B cell (primary cell): ENCODE measurements around the gene FAM90A26. TPM values are rescaled to one million over a fixed set of nuclear protein-coding genes. Genes with fewer than 3 reads are reported as not detected.
"Not testable (repeated sequence)": the region's sequence is repeated elsewhere in the genome, so short reads cannot be mapped to it uniquely, and the experiment has no call there.

Experiments used
- ATAC-seq: fragments of 200-7000 bp; cut with Tn5 transposase; one replicate; pipeline ENCODE4 v1.10.0; 2021; ENCODE audit warnings: low read depth, mild to moderate bottlenecking, moderate number of reproducible peaks, moderate library complexity
- CTCF ChIA-PET: fragments of 350-600 bp; sonication (Branson Sonifier 250); formaldehyde crosslinking; loops from one replicate; lab custom pipeline; 2021; ENCODE audit warnings: antibody characterized with exemption, inconsistent platforms; lab: Charles Lee
- POLR2A ChIA-PET: fragments of 350-600 bp; sonication (Branson Sonifier 250); formaldehyde crosslinking; loops from one replicate; lab custom pipeline; 2021; ENCODE audit warnings: antibody characterized with exemption; lab: Charles Lee
- DNase-seq: peaks from one replicate; pipeline ENCODE4 v3.0.0; 2013
- H2AFZ ChIP-seq: 2 replicates; pipeline ENCODE4 v1.6.1; 2012; ENCODE audit warnings: mild to moderate bottlenecking, low read depth, low read length; ENCODE audit not compliant: insufficient read depth, poor library complexity, severe bottlenecking
- H3K27ac ChIP-seq, 2 donors: 1 replicate in 1 of 2; 2 replicates in 1 of 2; pipeline ENCODE4 v1.5.1; 2012 to 2013; ENCODE audit warnings: low read length in 2 of 2, mild to moderate bottlenecking in 2 of 2, moderate library complexity in 1 of 2
- H3K27me3 ChIP-seq, 4 experiments: fragments of 200-600 bp in 1 of 4; sonication (generic) in 1 of 4; replicated peaks in 1 of 4; 1 replicate in 2 of 4; 2 replicates in 2 of 4; pipeline versions ENCODE4 v1.6.1 to v1.7.0; 2013 to 2016; ENCODE audit warnings: low read length in 3 of 4, mild to moderate bottlenecking in 2 of 4, mixed read lengths in 1 of 4, moderate library complexity in 1 of 4; ENCODE audit not compliant: insufficient read depth in 4 of 4, control insufficient read depth in 3 of 4; ENCODE audit errors: control extremely low read depth in 1 of 4
- H3K36me3 ChIP-seq, 2 experiments: replicated peaks in 1 of 2; 1 replicate in 1 of 2; 2 replicates in 1 of 2; pipeline versions ENCODE4 v1.6.1 to v1.7.1; 2013; ENCODE audit warnings: low read length in 1 of 2; ENCODE audit not compliant: insufficient read depth in 2 of 2, control insufficient read depth in 1 of 2; ENCODE audit errors: control extremely low read depth in 1 of 2, extremely low read depth in 1 of 2
- H3K4me1 ChIP-seq, 2 donors: fragments of 200-600 bp in 1 of 2; sonication (generic) in 1 of 2; 1 replicate in 1 of 2; 2 replicates in 1 of 2; pipeline versions ENCODE4 v1.5.1 to v1.6.1; 2013 to 2017; ENCODE audit warnings: low read length in 2 of 2; ENCODE audit not compliant: control insufficient read depth in 2 of 2, insufficient read depth in 2 of 2
- H3K4me2 ChIP-seq: replicated peaks from 2 replicates; pipeline ENCODE3; 2012; ENCODE audit warnings: mild to moderate bottlenecking, low read depth, low read length; ENCODE audit not compliant: poor library complexity, severe bottlenecking
- H3K4me3 ChIP-seq, 5 experiments: fragments of 200-600 bp in 1 of 5; sonication (generic) in 1 of 5; 1 replicate in 3 of 5; 2 replicates in 2 of 5; pipeline versions ENCODE4 v1.5.1 to v1.7.0; 2011 to 2016; ENCODE audit warnings: low read length in 4 of 5, mild to moderate bottlenecking in 4 of 5, low read depth in 2 of 5, control low read depth in 1 of 5, moderate library complexity in 1 of 5; ENCODE audit not compliant: insufficient read depth in 1 of 5; ENCODE audit errors: control extremely low read depth in 1 of 5, extremely low read depth in 1 of 5
- H3K79me2 ChIP-seq: fragments of 200-600 bp; sonication (generic); one replicate; pipeline ENCODE4 v1.6.0; 2016; ENCODE audit warnings: low read length; ENCODE audit not compliant: control insufficient read depth, insufficient read depth
- H3K9ac ChIP-seq: fragments of 200-600 bp; sonication (generic); 2 replicates; pipeline ENCODE4 v1.6.1; 2017; ENCODE audit warnings: mild to moderate bottlenecking, low read length, moderate library complexity
- H3K9me3 ChIP-seq, 3 donors: one replicate each; pipeline versions ENCODE4 v1.6.1 to v1.7.1; 2013; ENCODE audit warnings: low read length in 2 of 3; ENCODE audit not compliant: control insufficient read depth in 2 of 3, insufficient read depth in 1 of 3; ENCODE audit errors: control extremely low read depth in 1 of 3
- H4K20me1 ChIP-seq: 2 replicates; pipeline ENCODE4 v1.6.0; 2012; ENCODE audit warnings: mild to moderate bottlenecking, low read length; ENCODE audit not compliant: insufficient read depth, control insufficient read depth, poor library complexity, severe bottlenecking
- H3K27ac Mint-ChIP-seq: one replicate; pipeline ENCODE4 v1.8.0; 2021; ENCODE audit warnings: mixed read lengths
- H3K27me3 Mint-ChIP-seq: one replicate; pipeline ENCODE4 v1.8.0; 2021; ENCODE audit warnings: mixed read lengths
- H3K4me1 Mint-ChIP-seq: one replicate; pipeline ENCODE4 v1.8.0; 2021; ENCODE audit warnings: mixed read lengths
- H3K4me3 Mint-ChIP-seq: one replicate; pipeline ENCODE4 v1.8.0; 2021; ENCODE audit warnings: mixed read lengths
- H3K9me3 Mint-ChIP-seq: one replicate; pipeline ENCODE4 v1.8.0; 2022; ENCODE audit warnings: mixed read lengths; ENCODE audit not compliant: insufficient read depth
- WGBS: methylation state at CpG from one replicate; pipeline ENCODE4 v1.1.5; 2013; ENCODE audit warnings: missing lambda C conversion rate; ENCODE audit not compliant: insufficient coverage; 5-methylcytosine and 5-hydroxymethylcytosine counted together
- intact Hi-C: fragments of 100-400 bp; cut with micrococcal nuclease; formaldehyde crosslinking; loops from one replicate; pipeline ENCODE4 v1.10.0; 2022
- polyA plus RNA-seq: library from polyadenylated mRNA; depleted of rRNA; stranded (reverse); fragments of >200 nt; gene quantifications from 2 replicates; pipeline ENCODE4 v1.2.3, GENCODE V29; 2012
- total RNA-seq, 2 donors: library from RNA; stranded (reverse); fragments of 120-200 nt in 1 of 2; gene quantifications; 1 replicate in 1 of 2; 2 replicates in 1 of 2; pipeline versions ENCODE4 v1.2.3 to v1.2.4, GENCODE V29; 2013 to 2022

FAM90A26 gene
- total and polyA plus RNA-seq, 2 donors (not counting 1 experiment from before 2014, with no cell fraction given) = 0.04 TPM; not detected in 1

GRCh38 chr4:9153571-9154157, 16.5 kb upstream of the FAM90A26 start:
- H3K27me3 ChIP-seq, CTCF ChIA-PET, H3K36me3 ChIP-seq, H3K4me1 Mint-ChIP-seq, intact Hi-C loops, H3K79me2 ChIP-seq, H3K4me1 ChIP-seq, POLR2A ChIA-PET, ATAC-seq, H3K9me3 ChIP-seq, H4K20me1 ChIP-seq, H3K27me3 Mint-ChIP-seq, H3K9me3 Mint-ChIP-seq: not testable (repeated sequence)
- H3K4me3 Mint-ChIP-seq = peak overlapping the region; percentile 85
- 2% methylated on average over 21 of the region's 27 CpGs for WGBS
- H3K4me3 ChIP-seq = peak overlapping the region in 4 of 5 experiments; percentile 54 to 78 (median 67)
- peak overlapping the region; percentile 77 for H3K4me2 ChIP-seq
- peak overlapping the region; percentile 79 for H3K9ac ChIP-seq
- peak overlapping the region in 1 of 2 donors; percentile 92 for H3K27ac ChIP-seq
- peak overlapping the region; percentile 65 for H3K27ac Mint-ChIP-seq
- peak; percentile 34 for DNase-seq
- H2AFZ ChIP-seq = peak overlapping the region; percentile 95

GRCh38 chr4:9155101-9155886, 14.9 kb upstream of the FAM90A26 start:
- H3K27me3 ChIP-seq, H3K27me3 Mint-ChIP-seq, H3K9ac ChIP-seq, H3K79me2 ChIP-seq, H3K4me1 ChIP-seq, H3K4me2 ChIP-seq, POLR2A ChIA-PET, H3K9me3 ChIP-seq, CTCF ChIA-PET, H3K27ac ChIP-seq, H3K27ac Mint-ChIP-seq, H4K20me1 ChIP-seq, H3K4me1 Mint-ChIP-seq, H3K36me3 ChIP-seq, H3K4me3 ChIP-seq, H2AFZ ChIP-seq, H3K9me3 Mint-ChIP-seq, intact Hi-C loops, ATAC-seq: not testable (repeated sequence)
- peak overlapping the region; percentile 29 for H3K4me3 Mint-ChIP-seq
- DNase-seq = peak; percentile 1
- 92% methylated on average over 3 of the region's 12 CpGs for WGBS

DNA sequence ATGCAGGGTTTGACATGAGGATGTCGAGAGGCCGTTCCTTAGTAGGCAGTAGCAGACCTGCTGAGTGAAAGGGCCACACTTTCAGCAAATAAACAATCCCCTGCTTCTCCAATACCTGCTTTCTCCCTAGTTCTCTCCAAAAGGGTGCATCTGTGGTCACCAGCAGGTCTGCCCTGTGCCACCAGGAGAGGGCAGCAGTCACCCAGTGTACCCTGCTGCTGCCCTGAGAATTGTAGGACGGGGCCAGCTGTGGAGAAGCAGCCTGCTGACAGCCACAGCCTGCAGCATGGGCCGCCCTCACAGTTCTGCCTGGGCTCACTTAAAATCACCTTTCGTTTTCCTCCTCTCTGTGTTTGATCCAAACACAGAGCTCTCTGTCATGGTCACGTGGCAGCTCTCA, 11.8 kb upstream of the FAM90A26 start:
- H3K27me3 ChIP-seq, intact Hi-C loops, H3K4me1 Mint-ChIP-seq, POLR2A ChIA-PET, H3K4me3 ChIP-seq, H3K4me2 ChIP-seq, H3K4me3 Mint-ChIP-seq, H3K36me3 ChIP-seq, DNase-seq, H3K4me1 ChIP-seq, H4K20me1 ChIP-seq, H3K9me3 ChIP-seq, H3K9me3 Mint-ChIP-seq, CTCF ChIA-PET, ATAC-seq, H3K79me2 ChIP-seq, H3K27me3 Mint-ChIP-seq, H3K9ac ChIP-seq, H3K27ac Mint-ChIP-seq, H2AFZ ChIP-seq, H3K27ac ChIP-seq: not testable (repeated sequence)
- 29% methylated on average over 4 of the region's 6 CpGs for WGBS

DNA sequence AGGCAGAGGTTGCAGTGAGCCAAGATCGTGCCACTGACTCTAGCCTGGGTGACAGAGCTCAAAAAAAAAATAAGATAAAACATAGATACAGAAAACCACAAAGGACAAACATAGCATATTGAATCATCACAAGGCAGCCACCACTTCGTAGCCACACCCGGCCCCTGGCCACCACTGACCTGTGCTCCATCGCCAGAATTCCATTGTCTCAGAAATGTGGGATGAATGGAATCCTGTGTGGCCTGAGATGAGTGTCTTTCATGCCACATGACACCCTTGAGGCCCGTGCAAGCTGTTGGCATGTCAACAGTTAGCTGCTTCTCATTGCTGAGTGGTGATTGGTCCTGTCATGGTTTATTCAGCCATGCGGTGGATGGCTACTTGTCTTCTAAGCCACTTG, 10.2 kb upstream of the FAM90A26 start:
- H3K27ac ChIP-seq, H3K36me3 ChIP-seq, H3K27ac Mint-ChIP-seq, CTCF ChIA-PET, H3K4me3 Mint-ChIP-seq, H3K4me3 ChIP-seq, H3K9me3 ChIP-seq, ATAC-seq, H3K4me1 Mint-ChIP-seq, DNase-seq, H3K9me3 Mint-ChIP-seq, H3K27me3 ChIP-seq, POLR2A ChIA-PET, intact Hi-C loops, H3K27me3 Mint-ChIP-seq, H4K20me1 ChIP-seq, H3K4me2 ChIP-seq, H3K4me1 ChIP-seq, H3K79me2 ChIP-seq, H3K9ac ChIP-seq, H2AFZ ChIP-seq: not testable (repeated sequence)
- no CpG with 5 or more reads among the region's 6 CpGs for WGBS
